ENCODE results near the gene PRRT3. TPM values are rescaled to one million over a fixed set of nuclear protein-coding genes. Genes with fewer than 3 reads are reported as not detected.
A peak's percentile ranks its signal among the peaks of the same experiment; 100 is the strongest.

Gene PRRT3
- total and polyA plus RNA-seq, 2 of the 13 experiments (the other 11 are each of a cell fraction or from before 2014, with no cell fraction given) = 0.22 to 0.44 TPM

- TF ChIP-seq ZNF512 (CRISPR knock-in tag; IDR thresholded peaks at IDR 0.05) (no peak), ZNF75D (CRISPR knock-in tag; IDR thresholded peaks at IDR 0.05; ENCODE audit: borderline replicate concordance) (no peak), LRRFIP1 (CRISPR knock-in tag; conservative IDR thresholded peaks at IDR 0.05) (no peak), ZNF337 (CRISPR knock-in tag; IDR thresholded peaks at IDR 0.05; ENCODE audit: borderline replicate concordance, low read depth) (no peak), ZNF709 (CRISPR knock-in tag; IDR thresholded peaks at IDR 0.05) (peak; percentile 61; the same call in 1 of the 2 replicates), FOXP4 (CRISPR knock-in tag; IDR thresholded peaks at IDR 0.05) (no peak; the same call in 1 of the 2 replicates), GTF3A (CRISPR knock-in tag; conservative IDR thresholded peaks at IDR 0.05) (no peak)
- TF ChIP-seq, protein P1, sequence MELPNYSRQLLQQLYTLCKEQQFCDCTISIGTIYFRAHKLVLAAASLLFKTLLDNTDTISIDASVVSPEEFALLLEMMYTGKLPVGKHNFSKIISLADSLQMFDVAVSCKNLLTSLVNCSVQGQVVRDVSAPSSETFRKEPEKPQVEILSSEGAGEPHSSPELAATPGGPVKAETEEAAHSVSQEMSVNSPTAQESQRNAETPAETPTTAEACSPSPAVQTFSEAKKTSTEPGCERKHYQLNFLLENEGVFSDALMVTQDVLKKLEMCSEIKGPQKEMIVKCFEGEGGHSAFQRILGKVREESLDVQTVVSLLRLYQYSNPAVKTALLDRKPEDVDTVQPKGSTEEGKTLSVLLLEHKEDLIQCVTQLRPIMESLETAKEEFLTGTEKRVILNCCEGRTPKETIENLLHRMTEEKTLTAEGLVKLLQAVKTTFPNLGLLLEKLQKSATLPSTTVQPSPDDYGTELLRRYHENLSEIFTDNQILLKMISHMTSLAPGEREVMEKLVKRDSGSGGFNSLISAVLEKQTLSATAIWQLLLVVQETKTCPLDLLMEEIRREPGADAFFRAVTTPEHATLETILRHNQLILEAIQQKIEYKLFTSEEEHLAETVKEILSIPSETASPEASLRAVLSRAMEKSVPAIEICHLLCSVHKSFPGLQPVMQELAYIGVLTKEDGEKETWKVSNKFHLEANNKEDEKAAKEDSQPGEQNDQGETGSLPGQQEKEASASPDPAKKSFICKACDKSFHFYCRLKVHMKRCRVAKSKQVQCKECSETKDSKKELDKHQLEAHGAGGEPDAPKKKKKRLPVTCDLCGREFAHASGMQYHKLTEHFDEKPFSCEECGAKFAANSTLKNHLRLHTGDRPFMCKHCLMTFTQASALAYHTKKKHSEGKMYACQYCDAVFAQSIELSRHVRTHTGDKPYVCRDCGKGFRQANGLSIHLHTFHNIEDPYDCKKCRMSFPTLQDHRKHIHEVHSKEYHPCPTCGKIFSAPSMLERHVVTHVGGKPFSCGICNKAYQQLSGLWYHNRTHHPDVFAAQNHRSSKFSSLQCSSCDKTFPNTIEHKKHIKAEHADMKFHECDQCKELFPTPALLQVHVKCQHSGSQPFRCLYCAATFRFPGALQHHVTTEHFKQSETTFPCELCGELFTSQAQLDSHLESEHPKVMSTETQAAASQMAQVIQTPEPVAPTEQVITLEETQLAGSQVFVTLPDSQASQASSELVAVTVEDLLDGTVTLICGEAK (IDR thresholded peaks at IDR 0.05) = no peak
- TF ChIP-seq, protein P1 (CRISPR knock-in tag; IDR thresholded peaks at IDR 0.05) = peak; percentile 73
These were observed 19.2 kb downstream of the PRRT3 start (continued) for GRCh38 chr3:9932843-9933560.

Measured in HepG2 (cell line).